NOMO-1 (cell line): ENCODE measurements around the gene MORN1.

ENCODE experiments used
- DNase-seq, 2 experiments: peaks; one replicate each; lab custom pipeline; 2025; ENCODE audit not compliant: unreplicated experiment in 2 of 2; lab: John Stamatoyannopoulos, UW

MORN1 gene

GRCh38 chr1:2422523-2422922, 31.2 kb upstream of the MORN1 start:
- DNase-seq, result no peak

- DNase-seq, result no peak
Measured at GRCh38 chr1:2419416-2419815, 28.1 kb upstream of the MORN1 start.

- no peak for DNase-seq
Measured at GRCh38 chr1:2418791-2419320, 27.5 kb upstream of the MORN1 start.

- DNase-seq, result no peak
Measured at GRCh38 chr1:2417833-2418225, 26.5 kb upstream of the MORN1 start.

GRCh38 chr1:2417083-2417832, 25.9 kb upstream of the MORN1 start:
- no peak for DNase-seq

- DNase-seq, result no peak
Measured at GRCh38 chr1:2416403-2416802, 25.0 kb upstream of the MORN1 start.

DNA sequence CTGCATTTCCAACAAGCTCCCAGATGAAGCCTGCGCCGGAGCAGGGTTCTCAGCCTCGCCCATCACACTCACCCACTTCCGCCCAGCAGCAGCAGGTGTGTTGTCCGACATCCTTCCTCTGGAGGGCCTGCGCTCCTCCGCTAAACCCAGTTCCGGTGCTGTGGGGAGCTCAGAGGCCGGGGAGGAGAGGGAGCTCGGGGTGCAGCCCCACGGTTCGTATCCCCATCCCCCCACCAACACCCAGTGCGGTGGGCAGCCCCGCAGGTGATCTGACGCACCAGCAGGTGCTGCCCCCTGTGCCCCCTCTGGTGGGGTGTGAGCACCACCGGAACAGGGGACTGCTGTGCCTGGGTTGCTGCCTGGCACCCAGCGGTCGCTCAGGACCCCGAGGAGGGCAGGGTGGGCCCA, 24.5 kb upstream of the MORN1 start:
- no peak for DNase-seq

- DNase-seq, result no peak
Measured at GRCh38 chr1:2415337-2415736, 24.0 kb upstream of the MORN1 start.

DNA sequence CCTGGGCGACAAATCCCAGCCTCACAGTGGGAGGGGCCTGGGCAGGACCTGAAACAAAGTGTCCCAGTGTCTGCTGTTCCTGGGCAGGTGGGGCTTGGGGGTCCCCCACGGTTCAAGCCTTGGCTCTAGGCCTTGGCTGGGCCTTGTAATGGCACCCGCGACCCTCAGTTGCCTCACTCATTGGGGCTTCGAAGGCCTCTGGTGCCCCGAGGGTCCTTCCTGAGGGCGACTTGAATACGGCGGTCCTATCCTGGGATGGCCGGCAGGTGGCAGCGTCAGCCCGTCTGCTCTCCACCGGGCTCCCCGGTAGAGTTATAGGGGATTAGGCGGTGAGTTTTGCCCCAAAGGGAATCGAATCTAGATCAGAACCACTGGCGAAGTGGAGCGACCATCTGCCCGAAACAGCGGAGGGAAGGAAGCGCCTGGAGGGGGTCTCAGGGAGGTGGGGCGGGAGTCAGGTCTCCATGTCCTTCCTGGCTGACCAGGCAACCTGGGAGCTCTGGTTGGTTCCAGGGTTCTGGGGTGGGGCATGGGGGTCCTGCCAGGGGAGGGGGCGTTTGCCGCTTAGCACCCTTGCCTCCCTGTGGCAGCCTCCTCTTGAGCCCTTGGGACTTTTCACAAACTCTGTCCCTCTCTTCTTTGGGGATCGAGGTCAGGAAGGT, 23.1 kb upstream of the MORN1 start:
- DNase-seq, result peak; percentile 20 to 66

DNA sequence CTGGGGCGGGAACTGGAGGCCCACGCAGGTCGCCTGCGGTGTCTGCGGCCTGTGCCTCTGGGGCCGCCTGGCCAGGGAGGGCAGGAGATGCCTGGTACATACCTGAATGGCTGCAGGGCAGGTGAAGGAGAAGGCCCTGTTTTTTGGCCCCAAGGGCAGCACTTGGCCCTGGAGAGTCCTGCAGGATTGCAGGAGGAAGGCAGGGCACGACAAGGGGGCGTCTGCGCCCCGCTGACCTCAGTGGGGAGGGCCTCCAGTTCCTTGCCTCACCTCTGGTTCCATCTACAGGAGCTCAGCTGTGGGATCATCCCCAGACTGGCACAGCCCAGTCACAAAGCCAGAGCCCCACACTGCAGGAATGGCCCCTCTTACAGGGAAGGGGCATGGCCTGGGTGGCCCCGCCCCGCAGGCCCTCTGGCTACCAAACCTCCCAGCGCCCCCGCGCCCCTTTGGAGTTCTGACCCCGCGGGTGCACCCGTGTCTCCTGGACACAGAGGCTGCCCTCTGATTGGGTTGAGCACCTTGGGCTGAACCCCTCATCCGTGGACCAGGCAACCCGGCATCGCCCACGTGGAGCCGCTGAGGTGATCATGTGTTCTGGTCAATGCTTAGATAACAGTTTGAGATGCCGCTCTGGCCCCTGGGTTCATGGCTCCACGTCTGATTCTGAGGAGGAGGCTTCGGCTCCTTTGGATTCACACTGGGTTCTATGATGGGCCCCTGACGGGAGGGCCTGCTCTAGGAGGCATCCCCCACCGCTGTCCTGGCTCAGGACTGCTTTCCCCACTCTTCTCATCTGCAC, 22.3 kb upstream of the MORN1 start:
- DNase-seq, result no peak

DNA sequence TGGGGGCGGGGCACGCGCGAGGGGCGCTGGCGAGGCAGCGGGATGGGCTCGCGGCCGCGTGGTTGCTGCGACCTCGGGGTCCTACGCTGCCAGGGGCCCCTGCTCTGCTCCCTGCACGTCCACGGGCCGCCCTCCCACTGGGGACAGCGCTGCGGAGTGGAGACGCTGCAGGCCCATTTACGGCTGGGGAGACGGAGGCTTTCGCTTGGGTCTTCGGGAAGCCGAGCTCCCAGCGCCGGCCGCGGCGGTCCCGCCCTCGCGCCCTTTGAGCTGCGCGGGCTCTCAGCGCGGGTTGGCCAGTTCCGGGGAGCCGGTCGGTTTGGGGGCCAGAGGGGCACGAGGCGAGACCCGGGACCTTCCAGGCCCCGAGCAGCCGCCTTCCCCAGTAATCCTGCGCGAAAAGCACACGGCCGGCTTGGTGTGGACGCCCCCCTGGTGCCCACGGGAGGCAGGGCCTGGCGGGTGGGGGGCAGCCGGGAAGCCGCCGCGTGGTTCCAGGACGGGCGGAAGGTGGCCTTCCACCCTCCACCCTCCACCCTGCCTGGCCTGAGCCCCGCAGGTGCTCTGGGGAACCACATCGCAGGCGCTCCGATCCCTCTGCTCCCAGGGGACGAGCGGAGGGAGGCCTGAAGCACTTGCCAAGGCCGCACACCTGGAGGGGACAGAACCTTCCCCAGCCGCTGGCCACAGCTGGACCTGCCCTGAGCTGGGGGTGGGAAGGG, 21.6 kb upstream of the MORN1 start:
- peak; percentile 59 to 74 for DNase-seq

GRCh38 chr1:2412395-2412772, 21.0 kb upstream of the MORN1 start, which contains the start of gene PEX10:
Gene PEX10 (minus strand): TSS chr1:2412564. CDS start chr1:2412502, 62 bp downstream.
- DNase-seq, result peak; percentile 89 to 96

- DNase-seq, result peak in 1 of 2 experiments; percentile 45
Measured at GRCh38 chr1:2411801-2412394, 20.5 kb upstream of the MORN1 start.

DNA sequence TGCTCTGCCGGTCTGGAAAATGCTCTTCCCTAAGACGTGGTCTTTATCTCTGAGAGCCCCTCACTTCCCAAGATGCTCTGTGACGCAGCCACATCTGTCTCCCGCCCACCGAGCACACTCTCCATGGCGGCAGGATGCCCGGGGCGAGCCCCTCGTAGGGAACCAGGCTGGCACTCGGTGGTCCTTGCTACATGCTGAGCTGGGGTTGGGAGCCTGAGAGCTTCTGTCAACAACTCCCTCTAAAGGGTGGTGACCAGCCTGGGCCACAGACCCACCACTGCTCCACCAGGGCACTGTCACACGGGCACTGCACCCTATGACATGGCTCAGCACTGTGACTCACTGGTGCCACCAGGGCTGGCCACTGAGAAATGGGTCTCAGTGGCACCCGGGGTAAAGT, 18.4 kb upstream of the MORN1 start:
- DNase-seq, result no peak

- no peak for DNase-seq
Measured at GRCh38 chr1:2408859-2409276, 17.5 kb upstream of the MORN1 start.

GRCh38 chr1:2408456-2408855, 17.1 kb upstream of the MORN1 start:
- DNase-seq, result no peak

DNA sequence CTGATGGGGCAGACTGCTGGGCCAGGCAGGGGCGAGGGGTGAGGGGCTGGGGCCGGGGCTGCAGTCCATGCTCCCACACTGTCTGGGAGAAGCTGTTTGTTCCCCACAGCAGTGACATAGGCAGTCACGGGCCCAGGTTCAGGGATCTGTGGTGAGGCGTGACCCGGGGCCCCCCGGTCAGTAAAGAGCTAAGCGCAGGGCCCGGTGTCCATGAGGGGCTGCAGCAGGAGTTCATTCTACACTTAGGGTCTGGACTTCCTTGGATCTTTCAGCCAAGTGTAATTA, 16.6 kb upstream of the MORN1 start:
- DNase-seq, result no peak

- no peak for DNase-seq
Measured at GRCh38 chr1:2407166-2407990, 16.0 kb upstream of the MORN1 start.

DNA sequence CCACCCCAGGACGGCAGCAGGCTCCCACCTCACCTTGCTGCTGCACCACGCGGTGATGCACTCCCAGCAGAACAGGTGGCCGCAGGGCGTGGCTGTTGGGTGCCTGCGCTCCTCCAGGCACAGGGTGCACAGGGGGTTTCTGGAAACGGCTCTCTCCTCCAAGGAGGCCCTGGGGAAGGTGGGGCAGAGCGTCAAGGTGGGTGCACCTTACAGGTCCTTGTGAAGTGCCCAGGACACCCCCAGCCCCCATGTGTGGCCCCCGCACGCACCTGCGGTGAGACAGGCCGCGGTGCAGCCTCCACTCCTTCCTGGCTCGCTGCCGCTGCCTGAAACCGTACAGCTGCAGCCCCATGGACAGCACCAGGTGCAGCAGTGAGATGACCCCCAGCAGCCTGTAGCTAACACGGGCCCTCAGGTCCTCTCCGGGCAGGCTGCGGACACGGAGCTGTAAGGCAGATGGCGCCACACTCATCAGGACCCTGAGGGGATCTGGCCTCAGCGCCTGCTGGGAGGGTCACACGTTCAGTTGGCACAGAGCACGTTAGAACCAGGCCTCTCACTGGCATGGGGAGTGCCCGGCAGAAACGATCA, 15.2 kb upstream of the MORN1 start:
- DNase-seq, result no peak
